Lung (tissue), 12 donors: ENCODE data around the gene MARCHF7. TPM values are rescaled to one million over a fixed set of nuclear protein-coding genes. Genes with fewer than 3 reads are reported as not detected.

Source experiments
- ATAC-seq: fragments of 200-7000 bp; cut with Tn5 transposase; one replicate; pipeline ENCODE4 v1.9.1; 2020; ENCODE audit warnings: moderate number of reproducible peaks; ENCODE audit not compliant: insufficient read depth, low FRiP score
- DNase-seq, 3 donors: peaks; one replicate each; pipeline ENCODE4 v3.0.0-alpha.2; 2013 to 2017
- H3K27ac ChIP-seq, 2 donors: one replicate each; pipeline ENCODE4 v1.5.1; 2013; ENCODE audit warnings: mild to moderate bottlenecking in 2 of 2, moderate library complexity in 2 of 2, control low read depth in 1 of 2, inconsistent platforms in 1 of 2, low read depth in 1 of 2, low read length in 1 of 2
- H3K27me3 ChIP-seq, 3 donors: one replicate each; pipeline ENCODE4 v1.5.1; 2013; ENCODE audit warnings: low read length in 2 of 3; ENCODE audit not compliant: control insufficient read depth in 3 of 3, insufficient read depth in 3 of 3
- H3K36me3 ChIP-seq, 4 donors: one replicate each; pipeline ENCODE4 v1.5.1; 2013; ENCODE audit warnings: low read length in 4 of 4, mild to moderate bottlenecking in 1 of 4, moderate library complexity in 1 of 4; ENCODE audit not compliant: control insufficient read depth in 4 of 4, insufficient read depth in 4 of 4
- H3K4me1 ChIP-seq, 5 donors: one replicate each; pipeline ENCODE4 v1.5.1; 2013; ENCODE audit warnings: low read length in 5 of 5, mild to moderate bottlenecking in 2 of 5, moderate library complexity in 1 of 5; ENCODE audit not compliant: control insufficient read depth in 5 of 5, insufficient read depth in 5 of 5
- H3K4me3 ChIP-seq: one replicate; pipeline ENCODE4 v1.5.1; 2013; ENCODE audit warnings: mild to moderate bottlenecking, control low read depth, moderate library complexity
- H3K9ac ChIP-seq, 2 donors: one replicate each; pipeline ENCODE4 v1.5.1; 2013; ENCODE audit warnings: low read length in 2 of 2, control low read depth in 1 of 2; ENCODE audit not compliant: insufficient read depth in 1 of 2
- H3K9me3 ChIP-seq, 4 donors: one replicate each; pipeline ENCODE4 v1.5.1; 2013; ENCODE audit warnings: low read length in 3 of 4, mild to moderate bottlenecking in 1 of 4, moderate library complexity in 1 of 4; ENCODE audit not compliant: control insufficient read depth in 4 of 4, insufficient read depth in 3 of 4
- CTCF ChIP-seq: IDR thresholded peaks from 2 replicates; pipeline ENCODE4 v1.5.1; 2012; ENCODE audit warnings: mild to moderate bottlenecking; ENCODE audit errors: control extremely low read depth, extremely low read depth
- WGBS, 2 donors: extraction: QIAGEN DNeasy Blood & Tissue Kit; methylation state at CpG; one replicate each; pipeline ENCODE4 v1.1.7; 2013; 5-methylcytosine and 5-hydroxymethylcytosine counted together
- polyA plus RNA-seq, 2 donors: library from polyadenylated mRNA; stranded (reverse); fragments of 200-250 nt; gene quantifications; one replicate each; pipeline ENCODE4 v1.2.1, GENCODE V29; 2013
- total RNA-seq, 2 donors: library from RNA; depleted of rRNA in 1 of 2; stranded (reverse); fragments of >200 nt in 1 of 2; gene quantifications; one replicate each; pipeline ENCODE4 v1.2.1, GENCODE V29; 2014 to 2021
- donor health status: control.
- donor health status: control.
- donor health status: Bipolar disorder and iron deficiency.
- donor health status: healthy.
- donor health status: DM: yes; HTN: yes; CAD: no.

MARCHF7 gene
- total and polyA plus RNA-seq, 4 donors: 22.6 to 168 (median 55.4) TPM

GRCh38 chr2:159728629-159729028 lies 16.3 kb downstream of the MARCHF7 start:
- no peak overlapping the region for H3K4me3 ChIP-seq
- H3K9me3 ChIP-seq: no peaks in the 10 kb centered on the region
- peaks cover 7 to 27% (median 16%) of the 10 kb centered on the region in 4 donors for H3K36me3 ChIP-seq
- DNase-seq (no peak), ATAC-seq (no peak)
- no peak overlapping the region for H3K9ac ChIP-seq
- no peaks in the 10 kb centered on the region for H3K27me3 ChIP-seq
- no peak for TF ChIP-seq CTCF
- no peak overlapping the region for H3K27ac ChIP-seq
- H3K4me1 ChIP-seq: peaks cover 0 to 9% (median 0%) of the 10 kb centered on the region in 5 donors
- 26 to 54% methylated on average over 3 of the region's 3 CpGs for whole genome bisulfite sequencing, 2 donors

DNA sequence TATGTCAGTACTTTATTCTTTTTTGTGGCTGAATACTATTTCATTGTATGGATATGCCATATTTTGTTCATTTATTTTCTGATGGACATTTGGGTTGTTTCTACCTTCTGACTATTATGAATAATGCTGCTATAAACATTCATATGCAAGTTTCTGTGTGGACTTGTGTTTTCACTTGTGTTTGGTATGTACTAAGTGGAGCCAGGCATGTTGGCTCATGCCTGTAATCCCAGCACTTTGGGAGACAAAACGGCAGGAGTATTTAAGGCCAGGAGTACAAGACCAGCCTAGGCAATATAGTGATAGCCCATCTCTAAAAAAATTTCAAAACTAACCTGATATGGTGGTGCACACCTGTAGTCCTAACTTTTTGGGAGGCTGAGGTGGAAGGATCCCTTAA lies 23.3 kb downstream of the MARCHF7 start:
- WGBS, 2 donors: 81 to 93% methylated on average over 1 of the region's 1 CpG
- H3K4me1 ChIP-seq: peaks cover 0 to 10% (median 0%) of the 10 kb centered on the region in 5 donors
- H3K4me3 ChIP-seq: no peak overlapping the region
- TF ChIP-seq CTCF: no peak
- no peaks in the 10 kb centered on the region for H3K27me3 ChIP-seq
- ATAC-seq (no peak), DNase-seq (no peak)
- H3K9ac ChIP-seq: no peak overlapping the region
- peaks cover 13 to 39% (median 32%) of the 10 kb centered on the region in 4 donors for H3K36me3 ChIP-seq
- H3K27ac ChIP-seq: no peak overlapping the region
- no peaks in the 10 kb centered on the region for H3K9me3 ChIP-seq

- H3K27me3 ChIP-seq: no peaks in the 10 kb centered on the region
- 65 to 67% methylated on average over 3 of the region's 3 CpGs for WGBS, 2 donors
- no peak overlapping the region for H3K4me3 ChIP-seq
- H3K36me3 ChIP-seq: peaks cover 13 to 39% (median 30%) of the 10 kb centered on the region in 4 donors
- no peak for DNase-seq
- H3K4me1 ChIP-seq: peaks cover 0 to 11% (median 0%) of the 10 kb centered on the region in 5 donors
- H3K27ac ChIP-seq: no peak overlapping the region
- H3K9ac ChIP-seq: no peak overlapping the region
- no peak for TF ChIP-seq CTCF
- no peak for ATAC-seq
- H3K9me3 ChIP-seq: no peaks in the 10 kb centered on the region
These were observed 23.7 kb downstream of the MARCHF7 start for GRCh38 chr2:159736048-159736447.
